Pancreas (tissue), 10 donors: ENCODE results near the gene MCU. TPM values are rescaled to one million over a fixed set of nuclear protein-coding genes. Genes with fewer than 3 reads are reported as not detected.
A peak's percentile ranks its signal among the peaks of the same experiment; 100 is the strongest.

Source experiments
- ATAC-seq, 4 donors: fragments of 200-7000 bp; cut with Tn5 transposase; one replicate each; pipeline versions ENCODE4 v1.8.0 to v1.9.1; 2020; ENCODE audit warnings: mild to moderate bottlenecking in 4 of 4, moderate library complexity in 4 of 4
- DNase-seq, 6 donors: peaks; one replicate each; pipeline ENCODE4 v3.0.0-alpha.2; 2020
- FAIRE-seq: peaks from 2 replicates; lab custom pipeline; 2012; peaks lifted over from hg19 to GRCh38; lab: Jason Lieb, UNC
- H3K27ac ChIP-seq, 4 donors: fragments of 200-600 bp; sonication (generic); 1 replicate in 3 of 4; 2 replicates in 1 of 4; pipeline versions ENCODE4 v1.5.0 to v1.8.0; 2020
- H3K27me3 ChIP-seq, 4 donors: fragments of 200-600 bp; one replicate each; pipeline ENCODE4 v1.8.0; 2021
- H3K36me3 ChIP-seq, 3 donors: fragments of 200-600 bp; sonication (generic) in 1 of 3; one replicate each; pipeline versions ENCODE4 v1.5.0 to v1.8.0; 2020 to 2021
- H3K4me1 ChIP-seq, 3 donors: fragments of 200-600 bp; one replicate each; pipeline ENCODE4 v1.8.0; 2021
- H3K4me3 ChIP-seq, 4 donors: fragments of 200-600 bp; sonication (generic) in 2 of 4; one replicate each; pipeline versions ENCODE4 v1.5.0 to v1.8.0; 2020 to 2021
- H3K9me3 ChIP-seq, 4 donors: fragments of 200-600 bp; one replicate each; pipeline ENCODE4 v1.8.0; 2021
- CTCF ChIP-seq, 4 donors: fragments of 200-600 bp; sonication (generic) in 3 of 4; IDR thresholded peaks; one replicate each; pipeline versions ENCODE4 v1.5.0 to v1.8.0; 2021; ENCODE audit warnings: antibody characterized with exemption in 4 of 4
- WGBS, 2 donors: extraction: QIAGEN DNeasy Blood & Tissue Kit; methylation state at CpG; one replicate each; pipeline ENCODE4 v1.1.7; 2013; 5-methylcytosine and 5-hydroxymethylcytosine counted together
- intact Hi-C, 3 donors: fragments of 100-400 bp; cut with DNase I; formaldehyde crosslinking; loops; one replicate each; pipeline versions ENCODE4 v1.11.1 to v1.14.2; 2022
- polyA plus RNA-seq, 2 donors: library from polyadenylated mRNA; stranded (reverse); fragments of 200-250 nt; gene quantifications; one replicate each; pipeline ENCODE4 v1.2.3, GENCODE V29; 2013
- total RNA-seq, 6 donors: library from RNA; stranded (reverse); fragmentation: NEBNext Ultra II Directional in 4 of 6; extraction: Animal tissue kit (Norgen Biotek cat#: 25700) in 4 of 6; gene quantifications; one replicate each; pipeline versions ENCODE4 v1.2.1 to v1.2.4, GENCODE V29; 2021 to 2023
- donor health status: healthy with polysubstance abuse.
- donor health status: DM: no; HTN: no; CAD: no; lungs with moderate emphysema.
- donor health status: DM: no; HTN: no; CAD: no.
- donor health status: control.
- donor health status: control.
- donor health status: Bipolar disorder and iron deficiency.
- donor health status: DM: yes; HTN: yes; CAD: no.
- donor health status: DM: no; HTN: no; CAD: no.
- donor health status: DM: no; HTN: no; CAD: no.
- donor health status: DM: yes; HTN: yes; CAD: no.

The MCU gene
- total and polyA plus RNA-seq, 8 donors = 6.3 to 15.5 (median 9.2) TPM

- H3K4me3 ChIP-seq = no peak overlapping the region
- peak in 1 of 4 donors; percentile 34 for ATAC-seq
Observed at GRCh38 chr10:72887043-72887442, 195.1 kb downstream of the MCU start.

GRCh38 chr10:72888151-72888638 lies 196.3 kb downstream of the MCU start:
- intact Hi-C loops = no loop called here
- no peak for TF ChIP-seq CTCF (IDR thresholded peaks at IDR 0.05)
- Histone ChIP-seq H3K27me3 (no peaks in the 10 kb centered on the region), H3K4me1 (no peaks in the 10 kb centered on the region), H3K27ac (no peak overlapping the region), H3K36me3 (peaks cover 0 to 6% (median 0%) of the 10 kb centered on the region in 3 donors), H3K9me3 (no peaks in the 10 kb centered on the region), H3K4me3 (no peak overlapping the region)
- FAIRE-seq (no peak), DNase-seq (no peak), ATAC-seq (no peak)
- 95 to 98% methylated on average over 7 of the region's 7 CpGs for WGBS, 2 donors

More at GRCh38 chr10:72887043-72887442, 195.1 kb downstream of the MCU start:
- H3K27me3 ChIP-seq = no peaks in the 10 kb centered on the region
- intact Hi-C loops = no loop called here
- no peak overlapping the region for H3K27ac ChIP-seq
- no peak for DNase-seq
- no peaks in the 10 kb centered on the region for H3K9me3 ChIP-seq
- 78 to 79% methylated on average over 5 of the region's 5 CpGs for WGBS, 2 donors
- no peak for TF ChIP-seq CTCF (IDR thresholded peaks at IDR 0.05)
- peaks cover 0 to 6% (median 0%) of the 10 kb centered on the region in 3 donors for H3K36me3 ChIP-seq
- FAIRE-seq = no peak
- no peaks in the 10 kb centered on the region for H3K4me1 ChIP-seq

GRCh38 chr10:72889391-72889831 lies 197.5 kb downstream of the MCU start:
- H3K27me3 ChIP-seq = no peaks in the 10 kb centered on the region
- no peaks in the 10 kb centered on the region for H3K4me1 ChIP-seq
- whole genome bisulfite sequencing, 2 donors = 38 to 44% methylated on average over 6 of the region's 6 CpGs
- peaks cover 0 to 6% (median 0%) of the 10 kb centered on the region in 3 donors for H3K36me3 ChIP-seq
- ATAC-seq (peak in 3 of 4 donors; percentile 41 to 57 (median 48)), DNase-seq (no peak), FAIRE-seq (no peak)
- no peak for TF ChIP-seq CTCF (IDR thresholded peaks at IDR 0.05)
- H3K4me3 ChIP-seq = no peak overlapping the region
- H3K9me3 ChIP-seq = no peaks in the 10 kb centered on the region
- no peak overlapping the region for H3K27ac ChIP-seq
- intact Hi-C loops = no loop called here

- no peak for DNase-seq
- Histone ChIP-seq H3K4me3 (no peak overlapping the region), H3K36me3 (peaks cover 0 to 6% (median 0%) of the 10 kb centered on the region in 3 donors), H3K9me3 (no peaks in the 10 kb centered on the region), H3K4me1 (no peaks in the 10 kb centered on the region), H3K27me3 (no peaks in the 10 kb centered on the region), H3K27ac (no peak overlapping the region)
- no peak for ATAC-seq
- no peak for FAIRE-seq
- WGBS, 2 donors = 92 to 97% methylated on average over 2 of the region's 2 CpGs
- intact Hi-C loops = no loop called here
- TF ChIP-seq CTCF (IDR thresholded peaks at IDR 0.05) = no peak
Observed at GRCh38 chr10:72890086-72890485, 198.1 kb downstream of the MCU start.

- Histone ChIP-seq H3K9me3 (no peaks in the 10 kb centered on the region), H3K4me1 (no peaks in the 10 kb centered on the region), H3K27me3 (no peaks in the 10 kb centered on the region), H3K36me3 (no peaks in the 10 kb centered on the region), H3K4me3 (no peak within 1 kb of the TSS), H3K27ac (no peak within 1 kb of the TSS)
- ATAC-seq (no peak), DNase-seq (no peak), FAIRE-seq (no peak)
- no peak for TF ChIP-seq CTCF (IDR thresholded peaks at IDR 0.05)
- intact Hi-C loops = no loop called here
- WGBS, 2 donors = 70 to 75% methylated on average over 4 of the region's 4 CpGs
Observed at GRCh38 chr10:72893136-72893798, 201.3 kb downstream of the MCU start, which contains the start of gene OIT3. Gene OIT3 (plus strand): TSS chr10:72893739. CDS start chr10:72893799, 60 bp downstream.
